HepG2 (cell line): ENCODE measurements around the gene CHRNA7. TPM values are rescaled to one million over a fixed set of nuclear protein-coding genes. Genes with fewer than 3 reads are reported as not detected.

Source experiments
- ATAC-seq: fragments of 200-7000 bp; cut with Tn5 transposase; 3 replicates; pipeline ENCODE4 v1.9.1; 2020; ENCODE audit warnings: mild to moderate bottlenecking, moderate library complexity
- BruUV-seq: library from RNA; stranded (reverse); fragments of 400-500 nt; replicated peaks from 2 replicates; lab custom pipeline; 2021; lab: Mats Ljungman, UMichigan
- CTCF ChIA-PET: fragments of 300-600 bp; formaldehyde crosslinking; extraction: SDS; loops from one replicate; lab custom pipeline; 2021; ENCODE audit warnings: low total read pairs, inconsistent platforms, low intra/inter-chr PET ratio; lab: Yijun Ruan, JAX
- POLR2A ChIA-PET: fragments of 350-600 bp; sonication (Branson Sonifier 250); formaldehyde crosslinking; loops from one replicate; lab custom pipeline; 2020; ENCODE audit warnings: antibody characterized with exemption, inconsistent platforms; lab: Yijun Ruan, JAX
- DNase-seq: peaks from one replicate; pipeline ENCODE4 v3.0.0-alpha.2; 2015; ENCODE audit warnings: low spot score
- FAIRE-seq: peaks from 3 replicates; lab custom pipeline; 2011; peaks lifted over from hg19 to GRCh38; lab: Jason Lieb, UNC
- H2AFZ ChIP-seq: one replicate; pipeline ENCODE4 v1.6.1; 2011; ENCODE audit warnings: low read length, inconsistent platforms
- H3K27ac ChIP-seq: fragments of 300-600 bp; 3 replicates; pipeline ENCODE4 v1.8.0; 2011; ENCODE audit warnings: mixed run types, mild to moderate bottlenecking, mixed read lengths, low read length, inconsistent platforms; ENCODE audit not compliant: insufficient read depth; ENCODE audit errors: extremely low read length
- H3K27me3 ChIP-seq, 2 experiments: fragments of 200-600 bp in 1 of 2; 2 replicates in 1 of 2; 3 replicates in 1 of 2; pipeline versions ENCODE4 v1.6.0 to v1.8.0; 2011; ENCODE audit warnings: low read length in 2 of 2, mild to moderate bottlenecking in 2 of 2, moderate library complexity in 2 of 2, inconsistent platforms in 1 of 2; ENCODE audit not compliant: insufficient read depth in 2 of 2, control insufficient read depth in 1 of 2
- H3K36me3 ChIP-seq, 2 experiments: fragments of 200-600 bp in 1 of 2; replicated peaks in 1 of 2; 2 replicates in 1 of 2; 3 replicates in 1 of 2; pipeline versions ENCODE4 v1.5.1 to v1.8.0; 2011; ENCODE audit warnings: low read length in 2 of 2, inconsistent platforms in 1 of 2; ENCODE audit not compliant: insufficient read depth in 2 of 2, control insufficient read depth in 1 of 2
- H3K4me1 ChIP-seq: 2 replicates; pipeline ENCODE4 v1.5.1; 2012; ENCODE audit warnings: low read length, inconsistent platforms; ENCODE audit not compliant: insufficient read depth
- H3K4me2 ChIP-seq: 2 replicates; pipeline ENCODE4 v1.6.0; 2011; ENCODE audit warnings: low read depth, low read length, inconsistent platforms
- H3K4me3 ChIP-seq, 3 experiments: fragments of 200-600 bp in 1 of 3; sonication (generic), shearing (Covaris generic) in 1 of 3; replicated peaks in 1 of 3; 2 replicates each; pipeline ENCODE4 v1.5.1; 2011 to 2016; ENCODE audit warnings: low read length in 3 of 3, inconsistent platforms in 2 of 3, low read depth in 2 of 3, mild to moderate bottlenecking in 2 of 3, control low read depth in 1 of 3, mixed read lengths in 1 of 3; ENCODE audit not compliant: insufficient read depth in 1 of 3
- H3K79me2 ChIP-seq: one replicate; pipeline ENCODE4 v1.6.1; 2011; ENCODE audit warnings: low read length, inconsistent platforms; ENCODE audit not compliant: insufficient read depth
- H3K9ac ChIP-seq: 2 replicates; pipeline ENCODE4 v1.6.0; 2011; ENCODE audit warnings: mild to moderate bottlenecking, low read depth, low read length, inconsistent platforms; ENCODE audit not compliant: insufficient read depth
- H3K9me3 ChIP-seq: 2 replicates; pipeline ENCODE4 v1.5.1; 2012; ENCODE audit warnings: mild to moderate bottlenecking, low read length
- H4K20me1 ChIP-seq: 2 replicates; pipeline ENCODE4 v1.6.0; 2011; ENCODE audit warnings: inconsistent platforms, mild to moderate bottlenecking, low read length, moderate library complexity; ENCODE audit not compliant: insufficient read depth
- ARID2 ChIP-seq: sonication (generic); formaldehyde crosslinking; IDR thresholded peaks from 2 replicates; pipeline ENCODE4 v1.8.1; 2022; ENCODE audit warnings: mild to moderate bottlenecking, missing genetic modification reagents, borderline replicate concordance
- ATAD3A ChIP-seq: sonication (generic); formaldehyde crosslinking; IDR thresholded peaks from 2 replicates; pipeline ENCODE4 v1.4.0; 2020; ENCODE audit warnings: missing genetic modification reagents
- CBFB ChIP-seq: sonication (generic); formaldehyde crosslinking; IDR thresholded peaks from 2 replicates; pipeline ENCODE4 v1.4.0; 2020; ENCODE audit warnings: missing genetic modification reagents
- CCDC6 ChIP-seq: sonication (generic); formaldehyde crosslinking; IDR thresholded peaks from 2 replicates; pipeline ENCODE4 v1.8.1; 2022; ENCODE audit warnings: mild to moderate bottlenecking, missing genetic modification reagents, moderate library complexity
- MATR3 ChIP-seq: sonication (generic); formaldehyde crosslinking; IDR thresholded peaks from 2 replicates; pipeline ENCODE4 v1.4.0; 2020; ENCODE audit warnings: missing genetic modification reagents
- MEF2D ChIP-seq: sonication (generic); formaldehyde crosslinking; IDR thresholded peaks from 2 replicates; pipeline ENCODE4 v1.5.1; 2020; ENCODE audit warnings: mild to moderate bottlenecking, missing genetic modification reagents
- MEIS1 ChIP-seq: sonication (generic); formaldehyde crosslinking; IDR thresholded peaks from 2 replicates; pipeline ENCODE4 v1.9.0; 2021; ENCODE audit warnings: mild to moderate bottlenecking, missing genetic modification reagents, moderate library complexity, borderline replicate concordance
- MLLT10 ChIP-seq: sonication (generic); formaldehyde crosslinking; IDR thresholded peaks from 2 replicates; pipeline ENCODE4 v1.4.0; 2020; ENCODE audit warnings: missing genetic modification reagents
- NFYB ChIP-seq: sonication (generic); formaldehyde crosslinking; IDR thresholded peaks from 2 replicates; pipeline ENCODE4 v1.4.0; 2020; ENCODE audit warnings: missing genetic modification reagents
- NKX3-1 ChIP-seq: sonication (generic); formaldehyde crosslinking; IDR thresholded peaks from 2 replicates; pipeline ENCODE4 v1.5.0; 2020; ENCODE audit warnings: missing genetic modification reagents
- NR3C1 ChIP-seq: sonication (generic); formaldehyde crosslinking; IDR thresholded peaks from 2 replicates; pipeline ENCODE4 v1.4.0; 2020; ENCODE audit warnings: missing genetic modification reagents
- ZNF451 ChIP-seq: sonication (generic); formaldehyde crosslinking; IDR thresholded peaks from 2 replicates; pipeline ENCODE4 v1.5.0; 2020; ENCODE audit warnings: mild to moderate bottlenecking, missing genetic modification reagents
- ZNF7 ChIP-seq: IDR thresholded peaks from 2 replicates; pipeline ENCODE4 v1.6.1; 2016; ENCODE audit warnings: missing biosample characterization, missing genetic modification reagents
- ZNF724P ChIP-seq: sonication (generic); formaldehyde crosslinking; IDR thresholded peaks from 2 replicates; pipeline ENCODE4 v1.8.0; 2022; ENCODE audit warnings: missing genetic modification reagents, borderline replicate concordance
- ZSCAN5A ChIP-seq: sonication (generic); formaldehyde crosslinking; IDR thresholded peaks from 2 replicates; pipeline ENCODE4 v1.8.0; 2022; ENCODE audit warnings: mild to moderate bottlenecking, missing genetic modification reagents, borderline replicate concordance
- WGBS: methylation state at CpG from one replicate; pipeline ENCODE4 v1.1.6; 2017; ENCODE audit warnings: low lambda C conversion rate; 5-methylcytosine and 5-hydroxymethylcytosine counted together
- in situ Hi-C: cut with HindIII; loops from 2 replicates; pipeline ENCODE4 v1.10.0; 2017; ENCODE audit warnings: low pct_unique_long_range_greater_than_20kb; ENCODE audit not compliant: extremely low pct_ligation_motif_present
- intact Hi-C: fragments of 100-400 bp; cut with micrococcal nuclease; formaldehyde crosslinking; loops from one replicate; pipeline ENCODE4 v1.10.0; 2022; ENCODE audit not compliant: unreplicated experiment
- polyA plus RNA-seq, 8 experiments: library from polyadenylated mRNA; depleted of rRNA in 3 of 8; stranded (reverse) in 7 of 8; unstranded in 1 of 8; fragments of >200 nt; fragmentation: Illumina TruSeq in 4 of 8; extraction: Trizol in 4 of 8; gene quantifications; 2 replicates each; pipeline versions ENCODE4 v1.2.1 to v1.2.3, GENCODE V29; 2011 to 2016; ENCODE audit warnings: low read depth in 4 of 8, missing spikeins in 1 of 8, mixed read lengths in 1 of 8; ENCODE audit not compliant: insufficient read depth in 1 of 8
- total RNA-seq, 5 experiments: library from RNA; depleted of rRNA; stranded (reverse); fragments of >200 nt; fragmentation: Illumina TruSeq; extraction: Trizol; gene quantifications; 2 replicates each; pipeline ENCODE4 v1.2.3, GENCODE V29; 2016; ENCODE audit warnings: low read depth in 1 of 5

The CHRNA7 gene
- total and polyA plus RNA-seq, 2 of the 13 experiments (the other 11 are each of a cell fraction or from before 2014, with no cell fraction given): 1.3 to 1.4 TPM

- H2AFZ ChIP-seq: no peak overlapping the region
- H3K36me3 ChIP-seq: no peaks in the 10 kb centered on the region
- no TSS peak for BruUV-seq
- H3K27me3 ChIP-seq: peaks cover 0 to 9% of the 10 kb centered on the region in 2 experiments; a peak in 1 of 5 replicates
- no peak overlapping the region for H3K4me2 ChIP-seq
- CTCF ChIA-PET: no interaction called here
- ATAC-seq (no peak), FAIRE-seq (no peak)
- no peak overlapping the region for H3K4me3 ChIP-seq
- H3K27ac ChIP-seq: no peak overlapping the region
- no peak for TF ChIP-seq MLLT10
- no peak for TF ChIP-seq CBFB (CRISPR knock-in tag)
- TF ChIP-seq ZSCAN5A (CRISPR knock-in tag): no peak
- no peak for TF ChIP-seq NFYB (CRISPR knock-in tag)
- no peak for TF ChIP-seq ATAD3A (CRISPR knock-in tag)
- TF ChIP-seq NKX3-1 (CRISPR knock-in tag): no peak
- no peak for TF ChIP-seq CCDC6 (CRISPR knock-in tag)
- no peak for TF ChIP-seq MEF2D (CRISPR knock-in tag)
- no peak for TF ChIP-seq ARID2
- no peak for TF ChIP-seq ZNF724P (CRISPR knock-in tag)
- TF ChIP-seq NR3C1 (CRISPR knock-in tag): no peak
- TF ChIP-seq MATR3: no peak
- TF ChIP-seq MEIS1 (CRISPR knock-in tag): no peak
- TF ChIP-seq ZNF451 (CRISPR knock-in tag): no peak
- TF ChIP-seq ZNF7: no peak
- TF ChIP-seq, all 625 proteins: peak for 0
- in situ Hi-C loops: no loop called here
- 12% methylated on average over 3 of the region's 4 CpGs for WGBS
- DNase-seq: no peak
- POLR2A ChIA-PET: no interaction called here
- H3K9ac ChIP-seq: no peak overlapping the region
- H3K79me2 ChIP-seq: no peaks in the 10 kb centered on the region
- no peaks in the 10 kb centered on the region for H3K4me1 ChIP-seq
- H3K9me3 ChIP-seq: no peaks in the 10 kb centered on the region
- intact Hi-C loops: no loop called here
- no peaks in the 10 kb centered on the region for H4K20me1 ChIP-seq
Observed at GRCh38 chr15:31985607-31986006, 44.7 kb upstream of the CHRNA7 start.
